Kidney tubule cell (primary cell): Measurements from ENCODE around the gene CALML6.
A peak's percentile ranks its signal among the peaks of the same experiment; 100 is the strongest.

Experiments used
- DNase-seq: peaks from one replicate; pipeline ENCODE4 v3.0.0-alpha.2; 2018; ENCODE audit warnings: low spot score

The CALML6 gene

GRCh38 chr1:1911350-1912041 is 3.6 kb upstream of the CALML6 start:
- no peak for DNase-seq

GRCh38 chr1:1914101-1914970 is 724 bp upstream of the CALML6 start:
- no peak for DNase-seq

GRCh38 chr1:1915911-1916840 is 1.1 kb downstream of the CALML6 start:
- no peak for DNase-seq

- no peak for DNase-seq
Measured at GRCh38 chr1:1916851-1917251, 1.8 kb downstream of the CALML6 start.

GRCh38 chr1:1917304-1917976 is 2.4 kb downstream of the CALML6 start:
- DNase-seq, result no peak

GRCh38 chr1:1917995-1918900 is 3.2 kb downstream of the CALML6 start:
- no peak for DNase-seq

- no peak for DNase-seq
Measured at GRCh38 chr1:1918901-1919303, 3.8 kb downstream of the CALML6 start, which contains the start of gene TMEM52. TSS of gene TMEM52 (minus strand) at chr1:1919279. CDS start at chr1:1919265, 14 bp downstream.

GRCh38 chr1:1919304-1920056 is 4.4 kb downstream of the CALML6 start:
- DNase-seq, result peak; percentile 96

GRCh38 chr1:1920057-1920607 is 5.1 kb downstream of the CALML6 start:
- DNase-seq, result no peak

- no peak for DNase-seq
Measured at GRCh38 chr1:1920608-1921458, 5.8 kb downstream of the CALML6 start.

- no peak for DNase-seq
Measured at GRCh38 chr1:1921459-1921862, 6.4 kb downstream of the CALML6 start.

GRCh38 chr1:1921901-1922701 is 7.0 kb downstream of the CALML6 start:
- no peak for DNase-seq

- no peak for DNase-seq
Measured at GRCh38 chr1:1922702-1922955, 7.6 kb downstream of the CALML6 start.

GRCh38 chr1:1922956-1923833 is 8.1 kb downstream of the CALML6 start:
- no peak for DNase-seq

GRCh38 chr1:1924386-1924785 is 9.3 kb downstream of the CALML6 start:
- DNase-seq, result no peak

GRCh38 chr1:1924849-1925248 is 9.8 kb downstream of the CALML6 start:
- DNase-seq, result no peak
